NCI-H2227 (cell line): ENCODE measurements around the gene MMP11.

Source experiments
- DNase-seq: peaks from one replicate; lab custom pipeline; 2025; ENCODE audit not compliant: unreplicated experiment; lab: John Stamatoyannopoulos, UW

MMP11 gene

GRCh38 chr22:23828800-23829680 lies 56.4 kb downstream of the MMP11 start:
- no peak for DNase-seq

DNA sequence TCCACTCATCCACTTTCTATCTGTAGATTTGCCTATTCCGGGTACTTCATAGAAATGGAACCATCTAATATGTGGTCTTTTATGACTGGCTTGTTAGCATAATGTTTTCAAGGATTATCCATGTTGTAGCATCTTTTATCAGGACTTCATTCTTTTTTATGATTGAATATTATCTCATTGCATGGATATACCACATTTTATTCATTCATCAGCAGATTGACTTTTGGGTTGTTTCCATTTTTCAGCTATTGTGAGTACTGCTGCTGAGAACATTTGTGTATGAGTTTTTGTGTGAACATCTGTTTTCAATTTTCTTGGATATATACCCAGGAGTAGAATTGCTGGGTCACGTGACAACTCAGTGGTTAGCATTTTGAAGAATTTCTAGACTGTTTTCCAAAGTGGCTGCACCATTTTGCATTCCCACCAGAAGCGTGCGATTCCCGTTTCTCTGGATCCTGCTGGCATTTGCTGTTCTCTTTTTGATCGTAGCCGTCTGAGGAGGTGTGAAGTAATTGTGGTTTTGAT lies 57.3 kb downstream of the MMP11 start:
- DNase-seq = no peak

DNA sequence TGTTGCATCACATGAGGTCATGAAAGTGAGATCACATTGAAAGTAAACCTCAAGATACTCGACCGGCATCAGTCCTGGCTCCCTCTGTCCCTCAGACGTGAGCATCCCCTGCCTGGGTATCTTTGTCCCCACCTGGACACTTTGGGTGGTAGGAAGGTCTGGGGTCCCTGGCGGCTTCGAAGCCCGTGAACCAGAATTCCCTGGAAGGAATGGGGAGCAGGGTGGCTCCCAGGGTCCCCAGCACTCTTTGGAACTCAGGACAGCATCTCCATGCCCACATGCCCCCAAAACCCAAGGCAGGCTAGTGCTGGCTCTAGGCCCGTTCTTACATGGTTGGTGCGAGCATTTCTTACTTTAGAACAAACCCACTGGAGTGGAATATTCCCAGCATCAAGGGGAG lies 58.6 kb downstream of the MMP11 start:
- no peak for DNase-seq

DNA sequence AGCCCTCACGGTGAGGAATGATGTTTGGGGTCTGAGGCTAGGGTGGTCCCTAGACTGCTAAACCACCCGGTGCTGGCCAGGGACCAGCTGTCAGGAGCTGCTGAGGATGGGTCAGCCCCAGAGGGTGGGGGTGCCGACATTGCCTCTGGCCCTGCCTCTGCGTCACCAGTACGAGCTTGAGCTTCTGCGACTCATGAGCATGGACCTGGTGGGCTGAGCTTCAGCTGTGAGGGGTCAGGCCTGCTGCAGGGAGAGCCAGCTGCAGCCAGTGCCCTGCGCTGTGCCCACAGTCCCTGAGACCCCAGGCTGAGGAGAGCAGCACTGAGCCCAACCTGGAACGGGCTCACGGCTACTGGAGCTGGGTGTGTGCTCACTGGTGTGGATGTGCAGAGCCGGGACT lies 59.1 kb downstream of the MMP11 start:
- no peak for DNase-seq

GRCh38 chr22:23832226-23833016 lies 59.8 kb downstream of the MMP11 start:
- DNase-seq = no peak

DNA sequence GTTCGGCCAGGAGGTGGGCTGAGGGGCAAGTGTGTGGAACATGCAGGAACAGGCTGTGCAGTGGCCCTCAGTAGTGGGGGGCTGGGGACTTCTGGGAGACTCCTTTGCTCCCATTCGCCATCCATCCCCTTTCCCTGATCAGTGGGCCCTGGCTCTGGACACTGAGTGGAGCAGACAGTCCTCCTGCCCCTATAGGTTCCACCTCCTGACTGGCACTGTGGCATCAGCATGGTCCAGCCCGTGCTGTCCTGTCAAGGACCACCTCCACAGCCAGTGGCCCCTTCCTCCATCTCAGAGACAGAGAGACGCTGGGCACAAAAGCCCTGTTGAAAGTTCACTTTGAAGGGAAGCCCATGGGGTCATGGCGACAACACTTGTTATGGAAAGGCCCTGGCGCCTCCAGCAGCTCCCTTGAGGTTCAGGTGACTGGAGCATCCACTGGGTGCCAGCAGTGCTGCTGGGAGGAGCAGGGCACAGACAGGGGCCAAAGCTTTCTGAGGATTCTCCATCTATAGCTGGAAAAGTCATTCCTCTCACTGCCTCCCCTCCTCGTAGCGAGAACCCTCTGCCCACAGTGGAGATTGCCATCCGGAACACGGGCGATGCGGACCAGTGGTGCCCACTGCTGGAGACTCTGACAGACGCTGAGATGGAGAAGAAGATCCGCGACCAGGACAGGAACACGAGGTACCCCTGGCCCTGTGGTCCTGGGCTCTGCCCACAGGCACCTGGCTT lies 60.5 kb downstream of the MMP11 start:
- no peak for DNase-seq
